ENCODE data around the gene SLC4A3.

Gene SLC4A3

DNA sequence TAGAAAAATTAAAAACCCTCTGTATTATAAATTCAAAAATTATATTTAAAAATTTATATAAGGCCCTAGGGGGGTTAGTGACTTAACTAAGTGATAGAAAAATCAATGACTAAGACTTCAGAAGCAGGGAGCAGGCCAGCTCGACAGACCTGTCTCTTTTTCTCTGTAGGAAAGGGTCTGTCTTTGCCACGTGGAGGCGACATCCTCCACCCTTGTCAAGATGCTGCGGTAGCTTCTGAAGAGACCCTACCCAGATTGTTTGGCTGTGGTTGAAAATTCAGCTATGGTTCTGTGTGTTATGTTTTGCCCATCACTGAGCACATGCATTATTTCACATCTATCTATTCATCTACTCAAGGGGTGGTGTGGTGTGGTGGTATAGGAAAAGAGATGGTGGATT lies 8.2 kb upstream of the SLC4A3 start:
- TF ChIP-seq ZBTB8A (tag by site-specific recombination; IDR thresholded peaks at IDR 0.05) (no peak), ZFP41 (tag by site-specific recombination; IDR thresholded peaks at IDR 0.05; ENCODE audit: borderline replicate concordance) (no peak), ZNF768 (tag by site-specific recombination; IDR thresholded peaks at IDR 0.05) (no peak), ZSCAN30 (tag by site-specific recombination; IDR thresholded peaks at IDR 0.05) (no peak), ZNF792 (tag by site-specific recombination; IDR thresholded peaks at IDR 0.05) (no peak), SETDB1 (IDR thresholded peaks at IDR 0.05; ENCODE audit: insufficient read length, low read length) (no peak), ZNF292 (tag by site-specific recombination; IDR thresholded peaks at IDR 0.05; ENCODE audit: borderline replicate concordance, low read depth) (no peak), SALL2 (tag by site-specific recombination; IDR thresholded peaks at IDR 0.05; ENCODE audit: borderline replicate concordance) (no peak), ZNF585B (tag by site-specific recombination; IDR thresholded peaks at IDR 0.05) (no peak), ZNF777 (tag by site-specific recombination; IDR thresholded peaks at IDR 0.05; ENCODE audit: borderline replicate concordance) (no peak)
- TF ChIP-seq, protein P1, sequence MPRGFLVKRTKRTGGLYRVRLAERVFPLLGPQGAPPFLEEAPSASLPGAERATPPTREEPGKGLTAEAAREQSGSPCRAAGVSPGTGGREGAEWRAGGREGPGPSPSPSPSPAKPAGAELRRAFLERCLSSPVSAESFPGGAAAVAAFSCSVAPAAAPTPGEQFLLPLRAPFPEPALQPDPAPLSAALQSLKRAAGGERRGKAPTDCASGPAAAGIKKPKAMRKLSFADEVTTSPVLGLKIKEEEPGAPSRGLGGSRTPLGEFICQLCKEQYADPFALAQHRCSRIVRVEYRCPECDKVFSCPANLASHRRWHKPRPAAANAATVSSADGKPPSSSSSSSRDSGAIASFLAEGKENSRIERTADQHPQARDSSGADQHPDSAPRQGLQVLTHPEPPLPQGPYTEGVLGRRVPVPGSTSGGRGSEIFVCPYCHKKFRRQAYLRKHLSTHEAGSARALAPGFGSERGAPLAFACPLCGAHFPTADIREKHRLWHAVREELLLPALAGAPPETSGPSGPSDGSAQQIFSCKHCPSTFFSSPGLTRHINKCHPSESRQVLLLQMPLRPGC (tag by site-specific recombination; IDR thresholded peaks at IDR 0.05): no peak
- TF ChIP-seq, protein P2, sequence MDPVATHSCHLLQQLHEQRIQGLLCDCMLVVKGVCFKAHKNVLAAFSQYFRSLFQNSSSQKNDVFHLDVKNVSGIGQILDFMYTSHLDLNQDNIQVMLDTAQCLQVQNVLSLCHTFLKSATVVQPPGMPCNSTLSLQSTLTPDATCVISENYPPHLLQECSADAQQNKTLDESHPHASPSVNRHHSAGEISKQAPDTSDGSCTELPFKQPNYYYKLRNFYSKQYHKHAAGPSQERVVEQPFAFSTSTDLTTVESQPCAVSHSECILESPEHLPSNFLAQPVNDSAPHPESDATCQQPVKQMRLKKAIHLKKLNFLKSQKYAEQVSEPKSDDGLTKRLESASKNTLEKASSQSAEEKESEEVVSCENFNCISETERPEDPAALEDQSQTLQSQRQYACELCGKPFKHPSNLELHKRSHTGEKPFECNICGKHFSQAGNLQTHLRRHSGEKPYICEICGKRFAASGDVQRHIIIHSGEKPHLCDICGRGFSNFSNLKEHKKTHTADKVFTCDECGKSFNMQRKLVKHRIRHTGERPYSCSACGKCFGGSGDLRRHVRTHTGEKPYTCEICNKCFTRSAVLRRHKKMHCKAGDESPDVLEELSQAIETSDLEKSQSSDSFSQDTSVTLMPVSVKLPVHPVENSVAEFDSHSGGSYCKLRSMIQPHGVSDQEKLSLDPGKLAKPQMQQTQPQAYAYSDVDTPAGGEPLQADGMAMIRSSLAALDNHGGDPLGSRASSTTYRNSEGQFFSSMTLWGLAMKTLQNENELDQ (tag by site-specific recombination; IDR thresholded peaks at IDR 0.05; ENCODE audit: low read depth): no peak
- H3K4me1 ChIP-seq (ENCODE audit: control insufficient read depth, insufficient read depth, low read length): no peaks in the 10 kb centered on the region
- H3K27ac ChIP-seq (ENCODE audit: extremely low read depth, low read depth, low read length): no peak overlapping the region
- ChIA-PET CTCF (interaction anchor here (0.6 to 2.3 kb wide), 8 partner anchors 9 to 76 kb away, joined by 3 to 8 read pairs (median 6); partner anchors contain the start of gene CHPF), POLR2A (no interaction called here)
- no peaks in the 10 kb centered on the region for H3K9me3 ChIP-seq (ENCODE audit: control insufficient read depth, insufficient read depth, low read depth, low read length)
- peaks cover 0 to 24% of the 10 kb centered on the region in 2 experiments; a peak in 1 of 3 replicates for H3K36me3 ChIP-seq (ENCODE audit: control insufficient read depth in 2 of 2, insufficient read depth in 1 of 2, low read length in 2 of 2)
- H3K4me3 ChIP-seq (ENCODE audit: low read depth, low read length): no peak overlapping the region

DNA sequence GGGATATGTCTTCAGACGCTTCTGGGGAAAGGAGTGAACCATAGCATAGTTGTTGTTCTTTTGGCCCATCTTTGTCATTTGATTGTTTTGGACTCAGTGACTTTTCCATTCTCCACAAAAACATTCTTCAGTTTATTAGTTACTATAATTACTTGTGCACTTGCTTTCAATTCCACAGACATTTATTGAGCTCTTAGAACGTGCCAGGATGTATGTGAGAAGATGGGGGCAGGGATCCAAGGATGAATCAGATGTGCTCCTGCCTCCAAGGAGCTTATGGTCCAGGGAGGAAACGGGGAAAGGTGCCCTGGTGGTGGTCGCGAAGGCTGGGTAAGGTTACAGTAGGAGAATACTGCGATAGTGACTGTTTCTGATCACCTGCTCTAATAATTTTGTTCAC lies 6.9 kb upstream of the SLC4A3 start:
- no peak for TF ChIP-seq ZNF792 (tag by site-specific recombination; IDR thresholded peaks at IDR 0.05)
- Histone ChIP-seq H3K27ac (ENCODE audit: extremely low read depth, low read depth, low read length) (no peak overlapping the region), H3K4me3 (ENCODE audit: low read depth, low read length) (no peak overlapping the region), H3K4me1 (ENCODE audit: control insufficient read depth, insufficient read depth, low read length) (no peaks in the 10 kb centered on the region), H3K36me3 (ENCODE audit: control insufficient read depth in 2 of 2, insufficient read depth in 1 of 2, low read length in 2 of 2) (peaks cover 0 to 11% of the 10 kb centered on the region in 2 experiments; a peak in 1 of 3 replicates), H3K9me3 (ENCODE audit: control insufficient read depth, insufficient read depth, low read depth, low read length) (no peaks in the 10 kb centered on the region)
- POLR2A ChIA-PET: interaction anchor here (1.3 kb wide), 1 partner anchor 23 kb away, joined by 4 read pairs; the partner anchor contains the start of gene STK11IP
- CTCF ChIA-PET: interaction anchor here (0.6 to 2.3 kb wide), 5 partner anchors 18 to 80 kb away, joined by 3 to 8 read pairs (median 5); no protein-coding TSS in a partner anchor

DNA sequence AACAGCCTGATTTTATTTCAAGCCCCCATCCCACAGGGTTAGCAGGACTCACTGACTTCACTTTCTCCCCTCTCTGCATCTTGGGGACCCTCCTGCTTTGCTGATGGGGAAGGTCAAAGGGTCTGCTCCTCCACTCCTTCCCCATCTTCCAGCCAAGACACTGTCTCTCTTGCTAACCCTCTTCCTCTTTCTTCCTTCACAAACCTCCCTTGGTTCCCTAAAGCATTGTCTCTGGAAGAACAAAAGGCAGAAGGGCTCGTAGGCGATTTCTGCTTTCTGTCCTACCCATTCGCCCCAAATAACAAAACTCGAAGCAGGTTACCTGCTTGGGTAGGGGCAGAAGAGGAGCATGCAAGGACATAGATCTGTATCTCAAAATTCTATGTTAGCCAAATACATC lies 5.5 kb upstream of the SLC4A3 start:
- no peak for TF ChIP-seq ZNF175 (tag by site-specific recombination; IDR thresholded peaks at IDR 0.05)
- no peak for TF ChIP-seq ZNF112 (tag by site-specific recombination; IDR thresholded peaks at IDR 0.05)
- TF ChIP-seq TRIM28 (IDR thresholded peaks at IDR 0.05; ENCODE audit: borderline replicate concordance, low read length): no peak
- TF ChIP-seq, protein P3, sequence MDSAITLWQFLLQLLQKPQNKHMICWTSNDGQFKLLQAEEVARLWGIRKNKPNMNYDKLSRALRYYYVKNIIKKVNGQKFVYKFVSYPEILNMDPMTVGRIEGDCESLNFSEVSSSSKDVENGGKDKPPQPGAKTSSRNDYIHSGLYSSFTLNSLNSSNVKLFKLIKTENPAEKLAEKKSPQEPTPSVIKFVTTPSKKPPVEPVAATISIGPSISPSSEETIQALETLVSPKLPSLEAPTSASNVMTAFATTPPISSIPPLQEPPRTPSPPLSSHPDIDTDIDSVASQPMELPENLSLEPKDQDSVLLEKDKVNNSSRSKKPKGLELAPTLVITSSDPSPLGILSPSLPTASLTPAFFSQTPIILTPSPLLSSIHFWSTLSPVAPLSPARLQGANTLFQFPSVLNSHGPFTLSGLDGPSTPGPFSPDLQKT (IDR thresholded peaks at IDR 0.05; ENCODE audit: borderline replicate concordance, low read depth, low read length): no peak
- TF ChIP-seq ZNF571 (tag by site-specific recombination; IDR thresholded peaks at IDR 0.05): no peak
- no peak for TF ChIP-seq ZBTB21 (tag by site-specific recombination; IDR thresholded peaks at IDR 0.05)
- TF ChIP-seq GLI4 (tag by site-specific recombination; IDR thresholded peaks at IDR 0.05): no peak
- no peak for TF ChIP-seq REPIN1 (tag by site-specific recombination; IDR thresholded peaks at IDR 0.05; ENCODE audit: low read depth)
- TF ChIP-seq TCF7L2 (IDR thresholded peaks at IDR 0.05; ENCODE audit: borderline replicate concordance, low read depth, low read length): no peak
- no peak for TF ChIP-seq ZNF707 (tag by site-specific recombination; IDR thresholded peaks at IDR 0.05)
- no peak for TF ChIP-seq ZNF214 (tag by site-specific recombination; IDR thresholded peaks at IDR 0.05; ENCODE audit: borderline replicate concordance)
- TF ChIP-seq ZNF560 (tag by site-specific recombination; IDR thresholded peaks at IDR 0.05; ENCODE audit: borderline replicate concordance): no peak
- no peak for TF ChIP-seq GLI2 (tag by site-specific recombination; IDR thresholded peaks at IDR 0.05; ENCODE audit: borderline replicate concordance, low read depth)
- no peak for TF ChIP-seq ZNF155 (tag by site-specific recombination; IDR thresholded peaks at IDR 0.05)
- CTCF ChIA-PET: interaction anchor here (1.1 kb wide), 1 partner anchor 21 kb away, joined by 4 read pairs; no protein-coding TSS in a partner anchor
- Histone ChIP-seq H3K9me3 (ENCODE audit: control insufficient read depth, insufficient read depth, low read depth, low read length) (no peaks in the 10 kb centered on the region), H3K4me3 (ENCODE audit: low read depth, low read length) (no peak overlapping the region), H3K36me3 (ENCODE audit: control insufficient read depth in 2 of 2, insufficient read depth in 1 of 2, low read length in 2 of 2) (no peaks in the 10 kb centered on the region), H3K27ac (ENCODE audit: extremely low read depth, low read depth, low read length) (no peak overlapping the region), H3K4me1 (ENCODE audit: control insufficient read depth, insufficient read depth, low read length) (no peaks in the 10 kb centered on the region)
- POLR2A ChIA-PET: no interaction called here

Data from HEK293 (cell line).